ENCODE measurements around the gene SLC2A2. TPM values are rescaled to one million over a fixed set of nuclear protein-coding genes. Genes with fewer than 3 reads are reported as not detected.
A peak's percentile ranks its signal among the peaks of the same experiment; 100 is the strongest.

The SLC2A2 gene
- total and polyA plus RNA-seq, 11 donors = 0.11 TPM; not detected in 10

DNA sequence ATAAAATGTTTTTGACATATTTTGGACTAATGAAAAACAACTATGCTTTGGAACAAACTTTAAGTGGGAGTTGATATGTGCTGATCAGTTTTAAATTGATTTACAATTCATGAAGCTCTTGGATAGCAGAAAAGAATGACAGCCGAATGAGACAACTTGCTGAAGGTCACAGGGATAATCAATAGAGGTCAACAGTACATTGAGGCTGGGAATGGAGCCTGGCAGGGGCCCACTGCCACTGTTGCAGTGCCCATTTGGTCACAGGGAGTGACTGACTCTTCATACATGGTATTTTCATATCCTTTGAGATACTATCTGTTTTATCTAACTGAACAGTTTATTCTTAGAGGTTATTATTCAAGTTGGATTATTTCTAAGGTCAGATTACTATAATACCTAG lies 59.4 kb downstream of the SLC2A2 start:
- no peaks in the 10 kb centered on the region for H3K36me3 ChIP-seq
- DNase-seq (no peak), ATAC-seq (no peak)
- H3K4me3 ChIP-seq = no peak overlapping the region
- H3K27ac ChIP-seq = no peak overlapping the region
- H3K9me3 ChIP-seq = peaks cover 0 to 4% (median 0%) of the 10 kb centered on the region in 12 donors
- peaks cover 0 to 10% (median 0%) of the 10 kb centered on the region in 12 donors for H3K4me1 ChIP-seq
- 73 to 91% (median 79%) methylated on average over 1 of the region's 1 CpG for WGBS, 4 donors
- intact Hi-C loops (cut with DNase I) = loop anchor here in 3 of 10 donors (10.0 kb wide), 4 partner anchors 178 to 1508 kb away; no protein-coding TSS in a partner anchor
- no peak for TF ChIP-seq POLR2A (IDR thresholded peaks at IDR 0.05)
- TF ChIP-seq, protein P1, sequence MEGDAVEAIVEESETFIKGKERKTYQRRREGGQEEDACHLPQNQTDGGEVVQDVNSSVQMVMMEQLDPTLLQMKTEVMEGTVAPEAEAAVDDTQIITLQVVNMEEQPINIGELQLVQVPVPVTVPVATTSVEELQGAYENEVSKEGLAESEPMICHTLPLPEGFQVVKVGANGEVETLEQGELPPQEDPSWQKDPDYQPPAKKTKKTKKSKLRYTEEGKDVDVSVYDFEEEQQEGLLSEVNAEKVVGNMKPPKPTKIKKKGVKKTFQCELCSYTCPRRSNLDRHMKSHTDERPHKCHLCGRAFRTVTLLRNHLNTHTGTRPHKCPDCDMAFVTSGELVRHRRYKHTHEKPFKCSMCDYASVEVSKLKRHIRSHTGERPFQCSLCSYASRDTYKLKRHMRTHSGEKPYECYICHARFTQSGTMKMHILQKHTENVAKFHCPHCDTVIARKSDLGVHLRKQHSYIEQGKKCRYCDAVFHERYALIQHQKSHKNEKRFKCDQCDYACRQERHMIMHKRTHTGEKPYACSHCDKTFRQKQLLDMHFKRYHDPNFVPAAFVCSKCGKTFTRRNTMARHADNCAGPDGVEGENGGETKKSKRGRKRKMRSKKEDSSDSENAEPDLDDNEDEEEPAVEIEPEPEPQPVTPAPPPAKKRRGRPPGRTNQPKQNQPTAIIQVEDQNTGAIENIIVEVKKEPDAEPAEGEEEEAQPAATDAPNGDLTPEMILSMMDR (IDR thresholded peaks at IDR 0.05) = no peak
- no peaks in the 10 kb centered on the region for H3K27me3 ChIP-seq

DNA sequence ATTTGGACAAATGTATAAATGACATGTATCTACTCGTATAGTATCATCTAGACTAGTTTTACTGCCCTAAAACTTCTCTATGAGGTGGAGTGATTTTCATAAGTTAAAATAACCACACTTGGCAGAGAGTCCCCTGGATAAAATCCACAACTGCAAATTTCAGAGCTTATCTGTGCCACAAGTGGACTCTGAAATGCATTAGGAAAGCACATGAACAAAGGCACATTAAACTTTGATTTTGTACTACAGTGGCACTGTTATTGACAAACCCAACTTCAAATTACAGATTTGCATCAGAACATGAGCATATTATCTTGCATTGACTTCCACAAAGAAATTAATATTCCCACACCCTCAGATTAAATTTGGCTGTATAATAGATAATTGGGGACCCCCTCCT lies 60.0 kb downstream of the SLC2A2 start:
- no peak for TF ChIP-seq POLR2A (IDR thresholded peaks at IDR 0.05)
- TF ChIP-seq, protein P1 (IDR thresholded peaks at IDR 0.05) = no peak
- 34 to 47% (median 38%) methylated on average over 1 of the region's 1 CpG for WGBS, 4 donors
- intact Hi-C loops (cut with DNase I) = loop anchor here in 3 of 10 donors (10.0 kb wide), 4 partner anchors 178 to 1508 kb away; no protein-coding TSS in a partner anchor
- Histone ChIP-seq H3K4me1 (peaks cover 0 to 11% (median 0%) of the 10 kb centered on the region in 12 donors), H3K27me3 (no peaks in the 10 kb centered on the region), H3K4me3 (no peak overlapping the region), H3K36me3 (no peaks in the 10 kb centered on the region), H3K9me3 (peaks cover 0 to 4% (median 0%) of the 10 kb centered on the region in 12 donors), H3K27ac (no peak overlapping the region)
- DNase-seq (no peak), ATAC-seq (peak in 1 of 4 donors; percentile 45)

DNA sequence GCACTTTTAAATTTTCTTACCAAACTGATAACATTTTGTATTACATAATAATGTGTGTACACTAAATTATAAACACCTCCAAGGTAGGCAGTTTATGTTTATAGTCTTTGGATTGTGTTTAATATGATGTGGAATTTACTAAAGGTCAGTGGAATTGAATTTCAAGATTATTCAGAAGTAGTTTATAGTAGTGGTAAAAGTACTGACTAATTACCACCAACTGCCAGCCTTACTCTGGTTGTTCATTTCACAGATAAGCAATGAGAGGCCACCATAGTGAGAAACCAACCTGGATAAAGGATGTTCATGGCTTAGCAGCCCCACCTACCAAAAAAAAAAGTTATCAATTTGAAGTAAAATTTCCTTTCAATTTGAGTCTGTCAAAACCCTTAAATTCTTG lies 64.1 kb downstream of the SLC2A2 start:
- Histone ChIP-seq H3K27me3 (no peaks in the 10 kb centered on the region), H3K4me3 (no peak overlapping the region), H3K27ac (no peak overlapping the region), H3K4me1 (peaks cover 0 to 11% (median 0%) of the 10 kb centered on the region in 12 donors), H3K9me3 (no peaks in the 10 kb centered on the region), H3K36me3 (no peaks in the 10 kb centered on the region)
- DNase-seq (no peak), ATAC-seq (no peak)
- intact Hi-C loops (cut with DNase I) = loop anchor here in 8 of 10 donors (2.0 to 10.0 kb wide), 7 partner anchors 182 to 1512 kb away; no protein-coding TSS in a partner anchor
- no peak for TF ChIP-seq POLR2A (IDR thresholded peaks at IDR 0.05)
- TF ChIP-seq, protein P1 (IDR thresholded peaks at IDR 0.05) = no peak

DNA sequence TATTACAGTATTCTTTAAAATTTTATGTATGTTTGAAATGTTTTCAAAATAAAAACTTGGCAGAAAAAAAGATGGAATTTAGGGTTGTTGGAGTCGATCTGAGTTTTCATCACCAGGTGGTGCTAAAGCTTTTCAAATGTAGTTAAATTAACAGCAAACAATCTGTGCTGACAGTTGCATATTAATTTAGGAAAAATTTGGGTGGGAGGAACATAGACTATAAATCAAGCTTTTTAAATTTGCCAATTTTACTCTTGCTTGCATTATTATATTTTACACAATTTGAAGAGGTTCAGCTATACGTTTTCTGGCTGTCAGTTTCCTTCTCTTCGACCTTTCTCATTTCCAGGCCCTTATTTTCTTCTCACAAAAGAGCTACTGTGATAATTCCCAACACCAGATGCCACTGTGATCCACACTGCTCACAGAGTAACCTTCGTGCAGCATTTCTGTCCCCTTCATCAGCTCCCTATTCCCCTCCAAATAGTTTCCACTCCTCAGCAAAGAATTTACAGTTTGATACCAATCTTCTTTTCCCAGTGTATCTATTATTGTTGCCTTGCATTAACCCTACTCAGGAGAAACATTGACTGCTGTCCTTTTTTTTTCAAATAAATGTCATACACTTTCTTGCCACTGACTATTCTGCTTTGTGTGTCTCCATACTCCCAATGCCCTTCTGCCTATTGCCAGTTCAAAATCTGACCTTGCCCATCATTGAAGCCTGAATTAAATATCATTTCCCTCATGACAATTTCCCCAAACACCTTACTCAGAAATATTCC lies 64.7 kb downstream of the SLC2A2 start:
- WGBS, 4 donors = 20 to 32% (median 29%) methylated on average over 4 of the region's 4 CpGs
- no peak overlapping the region for H3K4me3 ChIP-seq
- peaks cover 0 to 11% (median 0%) of the 10 kb centered on the region in 12 donors for H3K4me1 ChIP-seq
- no peak for ATAC-seq
- H3K9me3 ChIP-seq = no peaks in the 10 kb centered on the region
- no peaks in the 10 kb centered on the region for H3K36me3 ChIP-seq
- H3K27ac ChIP-seq = peak overlapping the region in 1 of 12 donors; percentile 30
- TF ChIP-seq, protein P1 (IDR thresholded peaks at IDR 0.05) = peak; percentile 33 to 74 (median 62)
- TF ChIP-seq POLR2A (IDR thresholded peaks at IDR 0.05) = no peak
- H3K27me3 ChIP-seq = no peaks in the 10 kb centered on the region
- no peak for DNase-seq
- intact Hi-C loops (cut with DNase I) = loop anchor here (2.0 to 10.0 kb wide), 7 partner anchors 183 to 1513 kb away; no protein-coding TSS in a partner anchor

All from heart left ventricle (tissue), 16 donors.